Calu3 (cell line): ENCODE measurements around the gene MAPK7. TPM values are rescaled to one million over a fixed set of nuclear protein-coding genes. Genes with fewer than 3 reads are reported as not detected.
A peak's percentile ranks its signal among the peaks of the same experiment; 100 is the strongest.

Source experiments
- BruUV-seq: library from RNA; stranded (reverse); fragments of 400-500 nt; replicated peaks from 2 replicates; lab custom pipeline; 2021; lab: Mats Ljungman, UMichigan
- CTCF ChIA-PET: fragments of 300-600 bp; sonication (Branson Sonifier 250); formaldehyde crosslinking; loops from one replicate; lab custom pipeline; 2022; ENCODE audit warnings: antibody characterized with exemption; lab: Charles Lee
- DNase-seq: peaks from one replicate; pipeline ENCODE4 v3.0.0; 2022
- H3K27ac Mint-ChIP-seq: one replicate; pipeline ENCODE4 v1.8.0; 2022; ENCODE audit warnings: mixed read lengths; ENCODE audit not compliant: unreplicated experiment
- H3K27me3 Mint-ChIP-seq: one replicate; pipeline ENCODE4 v1.8.0; 2022; ENCODE audit warnings: mixed read lengths; ENCODE audit not compliant: unreplicated experiment
- H3K36me3 Mint-ChIP-seq: one replicate; pipeline ENCODE4 v1.8.0; 2022; ENCODE audit warnings: mild to moderate bottlenecking, moderate library complexity, mixed read lengths; ENCODE audit not compliant: insufficient read depth, unreplicated experiment
- H3K4me1 Mint-ChIP-seq: one replicate; pipeline ENCODE4 v1.8.0; 2022; ENCODE audit warnings: mild to moderate bottlenecking, low read depth, mixed read lengths; ENCODE audit not compliant: unreplicated experiment
- H3K4me3 Mint-ChIP-seq: one replicate; pipeline ENCODE4 v1.8.0; 2022; ENCODE audit warnings: mild to moderate bottlenecking, low read depth, moderate library complexity, mixed read lengths; ENCODE audit not compliant: unreplicated experiment
- H3K9me3 Mint-ChIP-seq: one replicate; pipeline ENCODE4 v1.8.0; 2022; ENCODE audit warnings: low read depth, mixed read lengths; ENCODE audit not compliant: unreplicated experiment
- intact Hi-C: fragments of 100-400 bp; cut with micrococcal nuclease; formaldehyde crosslinking; loops from one replicate; pipeline ENCODE4 v1.10.0; 2022; ENCODE audit not compliant: unreplicated experiment
- microRNA-seq: library from miRNA; unstranded; fragments of <30 nt; microRNA quantifications from one replicate; pipeline ENCODE4 v1.2.0, GENCODE V29; 2022
- total RNA-seq: library from RNA; stranded (reverse); gene quantifications from 2 replicates; pipeline ENCODE4 v1.2.3, GENCODE V29; 2022
- TF ChIP-seq, protein P1 (sequence below): fragments of 200-600 bp; IDR thresholded peaks from one replicate; pipeline ENCODE4 v1.8.0; 2022; ENCODE audit warnings: antibody characterized with exemption; ENCODE audit not compliant: unreplicated experiment

Gene MAPK7
- total RNA-seq, 1 experiment from 2014 or later = 15.0 TPM

DNA sequence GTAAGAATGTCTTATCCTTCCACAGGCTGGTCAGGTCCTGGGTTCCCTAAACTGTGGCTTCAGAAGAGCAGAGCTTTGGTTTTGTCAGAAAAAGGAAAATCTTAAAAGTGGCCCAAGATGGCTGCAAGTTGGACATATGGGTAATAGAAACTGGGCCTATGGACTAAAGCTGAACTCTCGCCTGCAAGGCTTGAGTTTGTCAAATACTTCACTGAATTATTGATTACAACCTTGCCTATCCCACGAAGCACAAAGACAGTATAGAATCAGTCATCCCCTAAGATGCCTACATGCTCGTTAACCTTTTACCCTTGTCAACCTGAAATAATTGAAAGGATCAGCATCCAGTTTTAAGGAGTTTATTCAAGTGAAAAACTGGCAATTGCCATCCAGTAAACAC, 53.4 kb downstream of the MAPK7 start:
- no TSS peak for BruUV-seq
- intact Hi-C loops = no loop called here
- H3K27me3 Mint-ChIP-seq = no peaks in the 10 kb centered on the region

More for the DNA sequence above, 53.4 kb downstream of the MAPK7 start:
- TF ChIP-seq, protein P1, sequence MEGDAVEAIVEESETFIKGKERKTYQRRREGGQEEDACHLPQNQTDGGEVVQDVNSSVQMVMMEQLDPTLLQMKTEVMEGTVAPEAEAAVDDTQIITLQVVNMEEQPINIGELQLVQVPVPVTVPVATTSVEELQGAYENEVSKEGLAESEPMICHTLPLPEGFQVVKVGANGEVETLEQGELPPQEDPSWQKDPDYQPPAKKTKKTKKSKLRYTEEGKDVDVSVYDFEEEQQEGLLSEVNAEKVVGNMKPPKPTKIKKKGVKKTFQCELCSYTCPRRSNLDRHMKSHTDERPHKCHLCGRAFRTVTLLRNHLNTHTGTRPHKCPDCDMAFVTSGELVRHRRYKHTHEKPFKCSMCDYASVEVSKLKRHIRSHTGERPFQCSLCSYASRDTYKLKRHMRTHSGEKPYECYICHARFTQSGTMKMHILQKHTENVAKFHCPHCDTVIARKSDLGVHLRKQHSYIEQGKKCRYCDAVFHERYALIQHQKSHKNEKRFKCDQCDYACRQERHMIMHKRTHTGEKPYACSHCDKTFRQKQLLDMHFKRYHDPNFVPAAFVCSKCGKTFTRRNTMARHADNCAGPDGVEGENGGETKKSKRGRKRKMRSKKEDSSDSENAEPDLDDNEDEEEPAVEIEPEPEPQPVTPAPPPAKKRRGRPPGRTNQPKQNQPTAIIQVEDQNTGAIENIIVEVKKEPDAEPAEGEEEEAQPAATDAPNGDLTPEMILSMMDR = no peak
- no peaks in the 10 kb centered on the region for H3K9me3 Mint-ChIP-seq
- DNase-seq = no peak
- CTCF ChIA-PET = no interaction called here
- H3K36me3 Mint-ChIP-seq = no peaks in the 10 kb centered on the region
- no peak overlapping the region for H3K27ac Mint-ChIP-seq
- no peak overlapping the region for H3K4me3 Mint-ChIP-seq
- H3K4me1 Mint-ChIP-seq = no peaks in the 10 kb centered on the region

Small RNA genes lying within 50 kb of the gene (microRNA-seq; reads per million reads assigned to microRNA genes)
- 1,968 reads per million, percentile 86 among the genes with 10 or more reads in this experiment for gene MIR1180

Other genes with a start within 250 kb of the MAPK7 start
- 31.3 and 31.6 TPM in 2 replicates for gene EPN2, start 141.1 kb upstream of the MAPK7 start, total RNA-seq
- 14.1 and 15.6 TPM in 2 replicates for gene B9D1, start 15.8 kb upstream of the MAPK7 start, total RNA-seq
- not detected in 2 replicates for gene MFAP4, start 8.7 kb downstream of the MAPK7 start, total RNA-seq
- gene RNF112, start 32.7 kb downstream of the MAPK7 start, total RNA-seq = 0.61 and 1.3 TPM in 2 replicates
- not detected in 2 replicates for gene SLC47A1, start 155.4 kb downstream of the MAPK7 start, total RNA-seq